ENCODE results near the gene RFLNA.

RFLNA gene

GRCh38 chr12:124336742-124337520, 42.0 kb downstream of the RFLNA start:
- DNase-seq (ENCODE audit: low spot score): no peak

GRCh38 chr12:124337622-124338021, 42.7 kb downstream of the RFLNA start:
- DNase-seq (ENCODE audit: low spot score): no peak

DNA sequence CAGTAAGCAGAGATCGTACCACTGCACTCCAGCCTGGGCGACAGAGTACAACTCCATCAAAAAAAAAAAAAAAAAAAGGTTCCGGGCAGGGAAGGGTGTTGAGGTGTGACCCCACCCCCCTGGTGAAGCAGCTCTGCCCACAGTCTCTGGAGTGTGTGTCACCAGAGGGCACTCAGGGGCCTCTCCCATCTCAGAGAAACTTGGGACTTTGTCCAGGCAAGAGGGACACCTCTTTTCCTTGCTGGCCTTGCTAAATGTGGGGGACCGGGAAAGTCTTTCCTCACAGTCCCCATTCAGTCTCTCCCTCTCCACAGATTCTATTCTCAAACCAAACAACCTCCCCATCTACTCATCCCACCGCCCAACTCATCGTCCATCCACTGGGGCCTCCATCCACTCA, 43.6 kb downstream of the RFLNA start:
- DNase-seq (ENCODE audit: low spot score): no peak

- DNase-seq (ENCODE audit: low spot score): no peak
Observed at GRCh38 chr12:124338876-124339603, 44.1 kb downstream of the RFLNA start.

DNA sequence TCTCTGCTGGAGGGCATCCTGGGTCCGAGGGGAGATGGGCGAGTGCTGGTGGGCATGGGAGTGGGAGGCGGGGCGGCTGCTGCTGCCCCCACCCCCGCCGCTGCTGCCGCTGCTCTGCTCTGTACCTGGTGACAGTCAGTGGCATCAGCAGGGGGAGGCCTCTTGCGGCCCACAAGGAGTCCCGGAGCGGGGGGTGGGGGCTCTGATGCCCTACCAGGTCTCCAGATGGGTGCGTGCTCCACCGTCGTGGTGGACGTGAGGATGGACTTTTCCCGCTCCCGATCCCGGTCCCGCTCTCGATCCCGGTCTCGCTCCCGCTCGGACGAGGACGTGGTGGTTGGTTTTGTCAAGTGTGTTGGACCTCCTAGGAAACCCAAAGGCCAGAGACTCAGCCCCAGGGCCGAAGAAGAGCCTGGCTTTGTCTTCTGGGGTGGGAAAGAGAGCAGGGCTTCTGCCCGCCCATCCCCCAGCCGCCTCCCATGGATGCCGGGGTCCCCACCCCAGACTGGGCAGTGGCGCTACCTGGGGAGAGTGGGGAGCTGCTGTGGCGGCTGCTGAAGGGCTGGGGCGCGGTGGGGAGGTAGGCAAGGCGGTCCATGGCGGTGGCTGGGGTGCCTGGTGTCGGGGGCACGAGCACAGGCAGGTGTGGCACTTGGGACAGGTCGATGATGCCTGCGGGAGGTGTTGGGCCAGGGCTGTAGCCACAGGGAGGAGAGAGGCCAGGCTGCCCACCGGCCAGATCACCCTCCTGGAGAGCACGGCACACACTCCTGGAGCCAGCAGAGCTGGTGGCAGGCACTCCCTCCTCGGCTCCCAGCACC, 45.4 kb downstream of the RFLNA start:
- no peak for DNase-seq (ENCODE audit: low spot score)

DNA sequence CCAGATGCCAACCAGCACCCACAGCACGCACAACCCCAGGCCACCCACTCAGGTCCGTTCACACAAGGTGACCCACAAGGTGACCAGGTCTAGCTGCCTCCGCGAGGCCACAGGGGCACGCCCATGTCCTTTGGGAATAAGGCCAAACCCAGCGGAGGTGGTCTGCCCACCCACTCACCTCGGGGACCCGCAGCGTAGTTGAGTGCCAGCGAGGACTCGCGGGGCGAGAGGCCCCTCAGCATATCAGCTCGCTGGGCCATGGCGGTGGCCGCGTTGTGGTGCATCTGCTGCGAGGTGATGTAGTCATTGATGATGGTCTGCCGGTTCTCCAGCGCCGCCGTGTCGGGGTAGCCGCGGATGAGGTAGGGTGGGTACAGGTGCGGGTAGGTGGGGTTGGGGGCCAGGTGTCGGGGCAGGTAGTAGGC, 46.8 kb downstream of the RFLNA start:
- no peak for DNase-seq (ENCODE audit: low spot score)

DNA sequence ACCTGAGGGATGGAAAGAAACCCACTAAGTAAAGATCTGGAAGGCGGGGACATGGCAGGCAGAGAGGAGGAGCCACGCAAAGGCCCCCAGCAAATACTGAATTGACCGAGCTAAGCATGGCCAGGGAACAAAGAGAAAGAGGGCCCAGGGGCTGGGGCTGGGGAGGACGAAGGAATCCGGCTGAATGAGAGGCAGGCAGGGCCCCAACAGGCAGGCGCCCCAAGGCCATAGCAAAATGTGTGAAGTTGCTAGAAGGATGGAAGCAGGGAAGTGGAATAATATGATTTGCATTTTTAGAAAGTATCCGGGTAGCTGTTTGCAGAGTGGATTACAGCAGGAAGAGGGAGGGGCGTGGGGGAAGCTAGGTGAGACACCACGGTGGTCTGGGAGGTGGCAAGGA, 49.1 kb downstream of the RFLNA start:
- no peak for DNase-seq (ENCODE audit: low spot score)

DNA sequence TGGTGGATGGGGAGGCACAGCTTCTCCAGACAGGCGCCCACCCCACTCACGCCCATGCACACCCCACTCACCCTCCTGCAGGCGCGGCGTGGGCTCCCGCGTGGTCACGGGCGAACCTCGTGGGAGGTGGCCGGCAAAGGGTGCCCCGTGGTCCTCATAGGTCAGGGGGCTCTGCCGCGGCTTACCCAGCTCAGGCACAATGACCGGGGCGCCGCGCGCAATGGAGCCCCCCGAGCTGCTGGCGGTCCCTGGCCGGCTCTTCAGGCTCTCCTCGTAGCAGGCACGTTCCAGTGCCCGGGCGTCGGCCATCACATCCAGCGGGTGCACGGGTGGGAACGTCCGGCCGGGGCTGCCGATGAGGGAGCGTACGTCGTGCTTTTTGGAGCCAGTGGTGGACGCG, 49.6 kb downstream of the RFLNA start:
- no peak for DNase-seq (ENCODE audit: low spot score)

GRCh38 chr12:124345795-124346194, 50.9 kb downstream of the RFLNA start:
- no peak for DNase-seq (ENCODE audit: low spot score)

DNA sequence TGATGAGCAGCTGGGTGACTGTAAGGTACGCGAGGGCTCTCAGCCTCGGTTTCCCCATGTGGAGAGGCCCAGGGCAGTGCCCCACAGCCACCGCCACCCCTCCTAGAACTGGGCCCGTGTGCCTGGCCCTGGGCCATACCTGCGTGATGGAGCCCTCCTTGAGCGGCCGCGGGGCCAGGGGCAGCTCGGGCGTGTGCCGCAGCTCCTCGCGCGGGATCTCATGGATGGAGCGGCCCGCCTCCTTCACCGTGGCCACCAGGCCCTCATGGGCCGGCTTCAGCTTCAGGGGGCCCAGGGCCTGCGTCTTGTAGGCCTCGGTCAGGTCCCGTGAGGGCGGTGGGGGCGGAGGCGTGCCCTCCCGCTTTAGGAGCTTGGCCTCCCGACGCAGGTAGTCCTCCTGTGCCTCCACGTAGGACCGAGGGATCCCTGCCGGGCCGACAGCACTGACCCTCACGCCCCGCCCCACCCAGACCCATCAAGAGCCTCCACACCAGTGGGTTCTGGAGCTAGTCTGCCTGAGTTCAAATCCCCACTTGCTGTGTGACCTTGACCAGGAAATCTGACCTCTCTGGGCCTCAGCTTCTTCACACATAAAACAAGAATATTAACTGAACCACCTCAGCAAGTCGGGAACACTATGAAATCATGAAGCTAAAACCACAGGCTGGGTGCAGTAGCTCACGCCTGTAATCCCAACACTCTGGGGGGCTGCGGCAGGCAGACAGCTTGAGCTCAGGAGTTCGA, 51.7 kb downstream of the RFLNA start:
- no peak for DNase-seq (ENCODE audit: low spot score)

- DNase-seq (ENCODE audit: low spot score): no peak
Observed at GRCh38 chr12:124347335-124347734, 52.4 kb downstream of the RFLNA start.

DNA sequence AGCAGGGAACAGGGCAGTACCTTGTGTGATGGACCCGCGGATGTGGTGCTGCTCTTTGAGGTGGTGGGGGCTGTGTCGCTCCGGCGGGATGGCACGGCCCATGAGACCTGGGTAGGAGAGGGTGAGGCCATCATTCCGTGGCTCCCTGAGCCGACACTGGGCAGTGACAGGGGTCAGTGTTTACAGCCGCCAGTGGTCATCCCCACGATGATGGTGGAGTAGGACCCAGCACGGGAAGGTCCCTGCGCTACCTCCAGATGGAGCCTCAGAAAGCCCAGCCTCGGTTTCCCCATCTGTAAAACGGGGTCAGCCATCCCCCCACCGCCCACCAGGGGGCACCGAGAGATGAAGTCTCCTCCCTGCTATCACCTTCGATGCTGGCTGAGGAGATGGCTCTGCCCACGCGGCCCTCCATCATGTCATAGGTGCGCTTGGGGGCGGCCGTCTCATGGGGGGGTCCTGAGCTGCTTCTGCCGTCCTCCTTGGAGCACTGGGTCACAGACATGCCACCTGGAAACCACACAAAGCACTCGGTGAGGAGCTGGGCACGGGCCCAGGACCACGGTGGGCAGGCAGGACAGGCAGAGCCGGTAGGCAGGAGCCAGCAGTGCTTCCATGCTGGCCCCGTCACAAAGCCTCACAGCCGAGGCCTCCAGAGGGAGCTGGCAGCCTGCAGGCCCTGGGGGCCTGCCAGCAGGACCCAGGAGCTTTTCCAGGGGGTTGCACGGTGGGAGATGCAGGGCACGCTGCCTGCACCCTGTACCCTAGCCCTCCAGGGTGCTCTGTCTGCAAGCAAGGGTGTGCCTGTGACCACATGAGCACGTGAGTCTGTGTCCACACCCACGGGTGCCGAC, 53.1 kb downstream of the RFLNA start:
- no peak for DNase-seq (ENCODE audit: low spot score)

- no peak for DNase-seq (ENCODE audit: low spot score)
Observed at GRCh38 chr12:124348659-124349380, 53.9 kb downstream of the RFLNA start.

- DNase-seq (ENCODE audit: low spot score): no peak
Observed at GRCh38 chr12:124350491-124350890, 55.6 kb downstream of the RFLNA start.

- no peak for DNase-seq (ENCODE audit: low spot score)
Observed at GRCh38 chr12:124351422-124351821, 56.5 kb downstream of the RFLNA start.

GRCh38 chr12:124352257-124352656, 57.4 kb downstream of the RFLNA start:
- no peak for DNase-seq (ENCODE audit: low spot score)

GRCh38 chr12:124352839-124353238, 57.9 kb downstream of the RFLNA start:
- DNase-seq (ENCODE audit: low spot score): no peak

DNA sequence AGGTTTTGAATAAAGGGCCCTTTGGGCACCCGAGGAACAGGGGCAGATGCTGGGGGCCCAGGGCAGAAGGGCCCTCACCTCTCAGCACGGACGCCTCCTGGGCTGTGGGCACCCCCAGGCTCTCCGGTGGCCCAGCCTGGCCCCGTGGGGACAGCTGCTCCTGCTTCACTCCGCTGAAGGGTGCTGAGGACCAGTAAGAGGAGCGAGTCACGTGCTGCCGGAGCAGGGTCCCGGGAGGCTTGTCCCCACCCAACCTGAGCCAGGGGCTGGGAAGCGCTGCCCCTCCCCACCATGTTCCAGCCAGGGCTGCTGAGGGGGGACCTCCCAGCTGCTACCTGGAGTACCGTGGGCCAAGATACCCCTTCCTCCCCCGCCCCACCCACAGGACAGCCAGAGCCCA, 59.5 kb downstream of the RFLNA start:
- no peak for DNase-seq (ENCODE audit: low spot score)

- no peak for DNase-seq (ENCODE audit: low spot score)
Observed at GRCh38 chr12:124356221-124356620, 61.3 kb downstream of the RFLNA start.

DNA sequence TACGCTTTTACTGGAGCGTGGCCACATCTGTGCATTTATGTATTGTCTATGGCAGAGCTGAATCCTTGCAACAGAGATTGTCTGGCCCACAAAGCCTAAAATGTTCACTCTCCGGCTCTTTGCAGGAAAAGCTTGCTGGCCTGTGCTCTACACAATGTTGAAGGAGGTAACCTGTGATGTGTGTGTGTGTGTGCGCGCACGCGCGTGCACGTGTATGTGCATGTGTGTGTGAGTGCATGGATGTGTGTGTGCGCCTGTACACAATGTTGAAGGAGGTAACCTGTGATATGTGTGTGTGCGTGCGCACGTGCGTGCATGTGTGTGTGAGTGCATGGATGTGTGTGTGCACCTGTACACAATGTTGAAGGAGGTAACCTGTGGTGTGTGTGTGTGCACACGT, 62.7 kb downstream of the RFLNA start:
- DNase-seq (ENCODE audit: low spot score): no peak
